IMR-90 (cell line): ENCODE measurements around the gene HMGA1. TPM values are rescaled to one million over a fixed set of nuclear protein-coding genes. Genes with fewer than 3 reads are reported as not detected.

Experiments used
- ATAC-seq: fragments of 200-7000 bp; cut with Tn5 transposase; 2 replicates; pipeline ENCODE4 v1.9.1; 2020; ENCODE audit warnings: low read depth, mild to moderate bottlenecking, moderate library complexity
- BruUV-seq: library from RNA; stranded (reverse); fragments of 400-500 nt; replicated peaks from 2 replicates; lab custom pipeline; 2021; lab: Mats Ljungman, UMichigan
- CTCF ChIA-PET: fragments of 300-600 bp; formaldehyde crosslinking; extraction: SDS; loops from one replicate; lab custom pipeline; 2021; ENCODE audit warnings: antibody characterized with exemption; lab: Yijun Ruan, JAX
- POLR2A ChIA-PET: fragments of 300-600 bp; sonication (Branson Sonifier 250); formaldehyde crosslinking; loops from one replicate; lab custom pipeline; 2022; ENCODE audit warnings: antibody characterized with exemption; ENCODE audit not compliant: unreplicated experiment; lab: Charles Lee
- DNase-seq: peaks from one replicate; pipeline ENCODE4 v3.0.0; 2013
- H2AFZ ChIP-seq: replicated peaks from 2 replicates; pipeline ENCODE3; 2013; ENCODE audit warnings: low read length, mild to moderate bottlenecking; ENCODE audit not compliant: poor library complexity
- H2AK5ac ChIP-seq: 2 replicates; pipeline ENCODE4 v1.6.1; 2013; ENCODE audit warnings: low read depth, low read length, inconsistent platforms
- H2AK9ac ChIP-seq: replicated peaks from 2 replicates; pipeline ENCODE3; 2013; ENCODE audit warnings: mild to moderate bottlenecking, low read depth, low read length, moderate library complexity; ENCODE audit not compliant: poor library complexity
- H2BK120ac ChIP-seq: 2 replicates; pipeline ENCODE4 v1.6.1; 2013; ENCODE audit warnings: low read depth, low read length, inconsistent platforms
- H2BK15ac ChIP-seq: 3 replicates; pipeline ENCODE4 v1.6.1; 2013; ENCODE audit warnings: low read depth, low read length, inconsistent platforms
- H2BK20ac ChIP-seq: 2 replicates; pipeline ENCODE4 v1.6.1; 2013; ENCODE audit warnings: low read depth, mild to moderate bottlenecking, inconsistent platforms, low read length, moderate library complexity
- H2BK5ac ChIP-seq: 2 replicates; pipeline ENCODE4 v1.6.1; 2013; ENCODE audit warnings: mild to moderate bottlenecking, low read depth, low read length, inconsistent platforms; ENCODE audit not compliant: poor library complexity, severe bottlenecking
- H3K14ac ChIP-seq: replicated peaks from 2 replicates; pipeline ENCODE4 v1.6.1; 2013; ENCODE audit warnings: low read depth, low read length, inconsistent platforms
- H3K18ac ChIP-seq: 2 replicates; pipeline ENCODE4 v1.6.1; 2013; ENCODE audit warnings: low read depth, low read length, control low read depth
- H3K23ac ChIP-seq: 2 replicates; pipeline ENCODE4 v1.6.1; 2013; ENCODE audit warnings: low read depth, low read length, inconsistent platforms
- H3K27ac ChIP-seq: 2 replicates; pipeline ENCODE4 v1.5.1; 2013; ENCODE audit warnings: mild to moderate bottlenecking, control low read depth, low read length; ENCODE audit not compliant: insufficient read depth
- H3K27me3 ChIP-seq: 2 replicates; pipeline ENCODE4 v1.6.1; 2013; ENCODE audit warnings: low read length; ENCODE audit not compliant: control insufficient read depth, insufficient read depth
- H3K36me3 ChIP-seq: 2 replicates; pipeline ENCODE4 v1.6.1; 2013; ENCODE audit warnings: low read length, mixed read lengths; ENCODE audit not compliant: control insufficient read depth, insufficient read depth
- H3K4ac ChIP-seq: 2 replicates; pipeline ENCODE4 v1.6.1; 2013; ENCODE audit warnings: low read depth, low read length, inconsistent platforms
- H3K4me1 ChIP-seq: 2 replicates; pipeline ENCODE4 v1.6.1; 2013; ENCODE audit warnings: low read length, mixed read lengths; ENCODE audit not compliant: control insufficient read depth, insufficient read depth
- H3K4me2 ChIP-seq: 2 replicates; pipeline ENCODE4 v1.6.1; 2013; ENCODE audit warnings: low read depth, mild to moderate bottlenecking, control low read depth, low read length, moderate library complexity
- H3K4me3 ChIP-seq: 2 replicates; pipeline ENCODE4 v1.5.1; 2013; ENCODE audit warnings: low read depth, mild to moderate bottlenecking, control low read depth, low read length, moderate library complexity; ENCODE audit not compliant: insufficient read depth
- H3K56ac ChIP-seq: 2 replicates; pipeline ENCODE4 v1.6.1; 2013; ENCODE audit warnings: low read length, inconsistent platforms; ENCODE audit not compliant: insufficient read depth; ENCODE audit errors: extremely low read depth
- H3K79me1 ChIP-seq, 2 experiments: 2 replicates each; pipeline ENCODE4 v1.6.1; 2013; ENCODE audit warnings: low read length in 2 of 2, inconsistent platforms in 1 of 2, low read depth in 1 of 2
- H3K9ac ChIP-seq: 2 replicates; pipeline ENCODE4 v1.6.1; 2013; ENCODE audit warnings: low read depth, low read length, control low read depth
- H3K9me1 ChIP-seq: 2 replicates; pipeline ENCODE4 v1.6.1; 2013; ENCODE audit warnings: low read length, inconsistent platforms; ENCODE audit not compliant: insufficient read depth
- H3K9me3 ChIP-seq: 2 replicates; pipeline ENCODE4 v1.6.1; 2013; ENCODE audit warnings: low read length; ENCODE audit not compliant: control insufficient read depth, insufficient read depth
- H4K20me1 ChIP-seq: 2 replicates; pipeline ENCODE4 v1.6.1; 2013; ENCODE audit warnings: low read length, inconsistent platforms; ENCODE audit not compliant: insufficient read depth
- H4K5ac ChIP-seq: 2 replicates; pipeline ENCODE4 v1.6.1; 2013; ENCODE audit warnings: mild to moderate bottlenecking, low read depth, low read length, control low read depth
- H4K8ac ChIP-seq, 2 experiments: 2 replicates each; pipeline ENCODE4 v1.6.1; 2013; ENCODE audit warnings: low read depth in 2 of 2, low read length in 2 of 2, control low read depth in 1 of 2, inconsistent platforms in 1 of 2
- H4K91ac ChIP-seq: 2 replicates; pipeline ENCODE4 v1.6.1; 2013; ENCODE audit warnings: low read depth, low read length, inconsistent platforms; ENCODE audit not compliant: insufficient read depth
- CEBPB ChIP-seq: IDR thresholded peaks from 2 replicates; pipeline ENCODE4 v1.6.1; 2012; ENCODE audit warnings: low read depth, low read length, improper control_type of control experiment
- CHD1 ChIP-seq: IDR thresholded peaks from 2 replicates; pipeline ENCODE4 v1.6.1; 2012; ENCODE audit warnings: low read depth, low read length, improper control_type of control experiment
- ELK1 ChIP-seq: fragments of 150-350 bp; IDR thresholded peaks from 2 replicates; pipeline ENCODE4 v1.6.1; 2016; ENCODE audit warnings: low read depth, mild to moderate bottlenecking, low read length, moderate library complexity, borderline replicate concordance
- FOS ChIP-seq: fragments of 150-350 bp; IDR thresholded peaks from 2 replicates; pipeline ENCODE4 v1.6.1; 2016; ENCODE audit warnings: low read depth, low read length
- MAZ ChIP-seq: IDR thresholded peaks from 2 replicates; pipeline ENCODE4 v1.6.1; 2012; ENCODE audit warnings: low read depth, mild to moderate bottlenecking, low read length, improper control_type of control experiment, moderate library complexity, borderline replicate concordance
- NFE2L2 ChIP-seq: fragments of 150-350 bp; IDR thresholded peaks from 2 replicates; pipeline ENCODE4 v1.6.1; 2016; ENCODE audit warnings: low read depth, mild to moderate bottlenecking, low read length
- POLR2A ChIP-seq: IDR thresholded peaks from 2 replicates; pipeline ENCODE4 v1.6.1; 2012; ENCODE audit warnings: mild to moderate bottlenecking, low read depth, low read length
- RCOR1 ChIP-seq: IDR thresholded peaks from 2 replicates; pipeline ENCODE4 v1.6.1; 2012; ENCODE audit warnings: mild to moderate bottlenecking, low read length, improper control_type of control experiment; ENCODE audit not compliant: insufficient replicate concordance
- RFX5 ChIP-seq: IDR thresholded peaks from 2 replicates; pipeline ENCODE4 v1.8.0; 2012; ENCODE audit warnings: low read depth, mild to moderate bottlenecking, low read length, moderate library complexity
- SMC3 ChIP-seq: fragments of 150-350 bp; IDR thresholded peaks from 2 replicates; pipeline ENCODE4 v1.6.1; 2016; ENCODE audit warnings: low read depth, mild to moderate bottlenecking, antibody characterized with exemption, low read length, moderate library complexity
- WGBS, 2 experiments: methylation state at CpG; one replicate each; pipeline versions ENCODE4 v1.1.5 to v1.1.7; 2013; ENCODE audit warnings: missing lambda C conversion rate in 2 of 2; ENCODE audit not compliant: insufficient read length in 1 of 2; ENCODE audit errors: extremely low coverage in 2 of 2; 5-methylcytosine and 5-hydroxymethylcytosine counted together
- dilution Hi-C: fragments of 300-500 bp; cut with HindIII; formaldehyde crosslinking; loops from one replicate; pipeline ENCODE4 v1.14.3; 2018; ENCODE audit warnings: low sequenced_read_pairs; ENCODE audit not compliant: unreplicated experiment
- in situ Hi-C: fragments of 300-500 bp; cut with MboI; formaldehyde crosslinking; loops from 3 replicates; pipeline ENCODE4 v1.14.3; 2019; ENCODE audit warnings: low sequenced_read_pairs, inconsistent platforms, mixed read lengths
- intact Hi-C: fragments of 100-400 bp; cut with micrococcal nuclease; formaldehyde crosslinking; loops from 2 replicates; pipeline ENCODE4 v1.10.0; 2022
- polyA plus RNA-seq, 3 experiments: library from polyadenylated mRNA; depleted of rRNA; stranded (reverse); fragments of >200 nt; gene quantifications; 2 replicates each; pipeline ENCODE4 v1.2.3, GENCODE V29; 2012; ENCODE audit warnings: low replicate concordance in 1 of 3
- total RNA-seq: library from RNA; depleted of rRNA; stranded (reverse); fragments of >200 nt; gene quantifications from 2 replicates; pipeline ENCODE4 v1.2.3, GENCODE V29; 2012

The HMGA1 gene
- total and polyA plus RNA-seq, 2 of the 4 experiments (the other 2 are of a cell fraction) = 101 to 589 TPM

- DNase-seq = no peak
- H4K20me1 ChIP-seq = no peaks in the 10 kb centered on the region
- no peak overlapping the region for H3K18ac ChIP-seq
- no peak overlapping the region for H2BK20ac ChIP-seq
- H3K4me1 ChIP-seq = peaks cover 2% of the 10 kb centered on the region; the same call in 1 of the 2 replicates
- TF ChIP-seq POLR2A = no peak
- no peak for TF ChIP-seq CHD1
- no peak for TF ChIP-seq RCOR1
- no peak for TF ChIP-seq MAZ
- TF ChIP-seq SMC3 = no peak
- no peak for TF ChIP-seq RFX5
- TF ChIP-seq ELK1 = no peak
- no peak for TF ChIP-seq NFE2L2
- no peak for TF ChIP-seq FOS
- TF ChIP-seq CEBPB = no peak
- H3K9ac ChIP-seq = no peak overlapping the region
- no peak overlapping the region for H3K27ac ChIP-seq
- no peak overlapping the region for H3K4ac ChIP-seq
- H2BK120ac ChIP-seq = no peak overlapping the region
- dilution Hi-C loops = no loop called here
- H4K8ac ChIP-seq = no peak overlapping the region
- no peak overlapping the region for H2BK15ac ChIP-seq
- POLR2A ChIA-PET = no interaction called here
- no peak overlapping the region for H3K56ac ChIP-seq
- no peak overlapping the region for H2AFZ ChIP-seq
- H3K23ac ChIP-seq = no peak overlapping the region
- H3K4me2 ChIP-seq = no peak overlapping the region
- H3K27me3 ChIP-seq = no peaks in the 10 kb centered on the region
- BruUV-seq = no TSS peak
- H3K79me1 ChIP-seq = no peaks in the 10 kb centered on the region
- ATAC-seq = no peak
- H3K4me3 ChIP-seq = no peak overlapping the region
- no peaks in the 10 kb centered on the region for H3K36me3 ChIP-seq
- intact Hi-C loops = no loop called here
- no peak overlapping the region for H4K5ac ChIP-seq
- CTCF ChIA-PET = interaction anchor here (2.1 kb wide), 1 partner anchor 10 kb away, joined by 5 read pairs; no protein-coding TSS in a partner anchor
- in situ Hi-C loops = no loop called here
- no peak overlapping the region for H2BK5ac ChIP-seq
- 0 out of 2 replicates have a peak, but pooled peaks cover 3% of the 10 kb centered on the region for H3K9me1 ChIP-seq
- no peak overlapping the region for H4K91ac ChIP-seq
- no CpG with 5 or more reads among the region's 2 CpGs for WGBS, 2 experiments
- H2AK5ac ChIP-seq = no peak overlapping the region
- 0 out of 2 replicates have a peak overlapping the region, but pooled peaks have one; percentile 41 for H3K14ac ChIP-seq
- no peak overlapping the region for H2AK9ac ChIP-seq
- H3K9me3 ChIP-seq = no peaks in the 10 kb centered on the region
Measured at GRCh38 chr6:34205916-34206315, 30.8 kb upstream of the HMGA1 start.
